Liver (tissue), 9 donors: ENCODE data around the gene SPTBN5. TPM values are rescaled to one million over a fixed set of nuclear protein-coding genes. Genes with fewer than 3 reads are reported as not detected.

Experiments used
- DNase-seq: peaks from one replicate; pipeline ENCODE4 v3.0.0-alpha.2; 2017; ENCODE audit warnings: low spot score
- H3K27ac ChIP-seq, 2 donors: one replicate each; pipeline ENCODE4 v1.7.0; 2013; ENCODE audit warnings: inconsistent platforms in 2 of 2, low read length in 2 of 2, control low read depth in 1 of 2, low read depth in 1 of 2, mild to moderate bottlenecking in 1 of 2
- H3K27me3 ChIP-seq, 4 donors: one replicate each; pipeline versions ENCODE4 v1.6.1 to v1.7.0; 2013; ENCODE audit warnings: low read length in 3 of 4, inconsistent platforms in 1 of 4, mild to moderate bottlenecking in 1 of 4, moderate library complexity in 1 of 4; ENCODE audit not compliant: control insufficient read depth in 4 of 4, insufficient read depth in 4 of 4
- H3K36me3 ChIP-seq, 4 donors: one replicate each; pipeline versions ENCODE4 v1.6.1 to v1.7.0; 2013; ENCODE audit warnings: low read length in 3 of 4, mild to moderate bottlenecking in 3 of 4, low read depth in 1 of 4, moderate library complexity in 1 of 4; ENCODE audit not compliant: control insufficient read depth in 4 of 4, insufficient read depth in 3 of 4
- H3K4me1 ChIP-seq, 4 donors: one replicate each; pipeline versions ENCODE4 v1.6.1 to v1.7.0; 2013; ENCODE audit warnings: low read length in 3 of 4, mild to moderate bottlenecking in 3 of 4, moderate library complexity in 1 of 4; ENCODE audit not compliant: control insufficient read depth in 4 of 4, insufficient read depth in 4 of 4
- H3K4me3 ChIP-seq, 3 donors: one replicate each; pipeline versions ENCODE4 v1.6.1 to v1.7.0; 2013; ENCODE audit warnings: low read length in 3 of 3, control low read depth in 1 of 3, low read depth in 1 of 3, mild to moderate bottlenecking in 1 of 3
- H3K9ac ChIP-seq, 2 donors: one replicate each; pipeline ENCODE4 v1.7.0; 2013; ENCODE audit warnings: low read length in 2 of 2, mild to moderate bottlenecking in 2 of 2, moderate library complexity in 2 of 2, control low read depth in 1 of 2, low read depth in 1 of 2
- H3K9me3 ChIP-seq, 4 donors: one replicate each; pipeline versions ENCODE4 v1.6.1 to v1.7.0; 2013; ENCODE audit warnings: low read length in 3 of 4; ENCODE audit not compliant: control insufficient read depth in 4 of 4
- ATF3 ChIP-seq: IDR thresholded peaks from 2 replicates; pipeline ENCODE4 v1.6.1; 2016; ENCODE audit warnings: antibody characterized with exemption
- CTCF ChIP-seq: fragments of 150-350 bp; IDR thresholded peaks from 2 replicates; pipeline ENCODE4 v1.5.1; 2017; ENCODE audit warnings: improper control_type of control experiment, low read depth, low read length; ENCODE audit not compliant: missing input control
- EGR1 ChIP-seq, 2 donors: IDR thresholded peaks; 2 replicates each; pipeline ENCODE4 v1.6.1; 2016 to 2018; ENCODE audit warnings: antibody characterized with exemption in 2 of 2, low read depth in 2 of 2
- FOXA1 ChIP-seq: IDR thresholded peaks from 2 replicates; pipeline ENCODE4 v1.6.1; 2016; ENCODE audit warnings: antibody characterized with exemption
- FOXA2 ChIP-seq: IDR thresholded peaks from 2 replicates; pipeline ENCODE4 v1.6.1; 2016; ENCODE audit warnings: antibody characterized with exemption
- GABPA ChIP-seq, 2 donors: IDR thresholded peaks in 1 of 2; conservative IDR thresholded peaks in 1 of 2; 2 replicates each; pipeline ENCODE4 v1.6.1; 2016; ENCODE audit warnings: antibody characterized with exemption in 2 of 2, mild to moderate bottlenecking in 1 of 2, moderate library complexity in 1 of 2
- HNF4A ChIP-seq, 2 donors: conservative IDR thresholded peaks; 2 replicates each; pipeline ENCODE4 v1.6.1; 2016; ENCODE audit warnings: antibody characterized with exemption in 2 of 2, mild to moderate bottlenecking in 2 of 2
- HNF4G ChIP-seq: IDR thresholded peaks from 2 replicates; pipeline ENCODE4 v1.6.1; 2016; ENCODE audit warnings: antibody characterized with exemption
- JUND ChIP-seq, 2 donors: IDR thresholded peaks; 2 replicates each; pipeline ENCODE4 v1.6.1; 2016; ENCODE audit warnings: antibody characterized with exemption in 2 of 2
- MAX ChIP-seq: IDR thresholded peaks from 2 replicates; pipeline ENCODE4 v1.6.1; 2016; ENCODE audit warnings: antibody characterized with exemption
- NR2F2 ChIP-seq: IDR thresholded peaks from 2 replicates; pipeline ENCODE4 v1.6.1; 2016; ENCODE audit warnings: antibody characterized with exemption
- RAD21 ChIP-seq, 2 donors: IDR thresholded peaks; 2 replicates each; pipeline ENCODE4 v1.6.1; 2016; ENCODE audit warnings: antibody characterized with exemption in 2 of 2, mild to moderate bottlenecking in 2 of 2
- REST ChIP-seq: IDR thresholded peaks from 2 replicates; pipeline ENCODE4 v1.6.1; 2016; ENCODE audit warnings: antibody characterized with exemption, mild to moderate bottlenecking
- RXRA ChIP-seq, 2 donors: IDR thresholded peaks; 2 replicates each; pipeline ENCODE4 v1.6.1; 2017 to 2018; ENCODE audit warnings: antibody characterized with exemption in 2 of 2, mild to moderate bottlenecking in 1 of 2
- SP1 ChIP-seq: IDR thresholded peaks from 2 replicates; pipeline ENCODE4 v1.6.1; 2018; ENCODE audit warnings: antibody characterized with exemption, mild to moderate bottlenecking
- TAF1 ChIP-seq: conservative IDR thresholded peaks from 2 replicates; pipeline ENCODE4 v1.6.1; 2016; ENCODE audit warnings: antibody characterized with exemption, mild to moderate bottlenecking
- YY1 ChIP-seq: IDR thresholded peaks from 2 replicates; pipeline ENCODE4 v1.6.1; 2016; ENCODE audit warnings: antibody characterized with exemption, mild to moderate bottlenecking
- ZBTB33 ChIP-seq: IDR thresholded peaks from 2 replicates; pipeline ENCODE4 v1.6.1; 2016; ENCODE audit warnings: antibody characterized with exemption
- WGBS: extraction: QIAGEN DNeasy Blood & Tissue Kit; methylation state at CpG from one replicate; pipeline ENCODE4 v1.1.7; 2013; 5-methylcytosine and 5-hydroxymethylcytosine counted together
- polyA plus RNA-seq, 2 donors: library from polyadenylated mRNA; stranded (reverse) in 1 of 2; unstranded in 1 of 2; fragments of 200-250 nt in 1 of 2; fragments of >200 nt in 1 of 2; fragmentation: Nextera tagmentation in 1 of 2; extraction: Ambion mirVana in 1 of 2; gene quantifications; one replicate each; pipeline versions ENCODE4 v1.2.1 to v1.2.3, GENCODE V29; 2013 to 2015
- total RNA-seq, 2 donors: library from RNA; depleted of rRNA; stranded (reverse); fragments of >200 nt; gene quantifications; one replicate each; pipeline ENCODE4 v1.2.3, GENCODE V29; 2014
- donor health status: healthy.
- donor health status: healthy.
- donor health status: healthy.
- donor health status: healthy.
- donor health status: healthy.

SPTBN5 gene
- total and polyA plus RNA-seq, 4 donors, result 0.12 to 1.7 (median 0.17) TPM

GRCh38 chr15:41897363-41897799, 3.5 kb upstream of the SPTBN5 start:
- WGBS, result 92% methylated on average over 8 of the region's 8 CpGs
- Histone ChIP-seq H3K27me3 (no peaks in the 10 kb centered on the region), H3K9ac (no peak overlapping the region), H3K9me3 (no peaks in the 10 kb centered on the region), H3K4me3 (no peak overlapping the region), H3K4me1 (peaks cover 5 to 14% (median 7%) of the 10 kb centered on the region in 4 donors), H3K27ac (no peak overlapping the region), H3K36me3 (peaks cover 3 to 13% (median 9%) of the 10 kb centered on the region in 4 donors)
- TF ChIP-seq ZBTB33 (no peak), HNF4A (conservative IDR thresholded peaks at IDR 0.05) (no peak), RAD21 (IDR thresholded peaks at IDR 0.05) (no peak), GABPA (IDR thresholded peaks at IDR 0.05 in 1 of 2, conservative IDR thresholded peaks at IDR 0.05 in 1 of 2) (no peak), TAF1 (no peak), RXRA (IDR thresholded peaks at IDR 0.05) (no peak), EGR1 (IDR thresholded peaks at IDR 0.05; ENCODE audit: low read depth in 2 of 2) (no peak), SP1 (no peak), JUND (IDR thresholded peaks at IDR 0.05) (no peak), MAX (no peak), YY1 (no peak), ATF3 (no peak), FOXA1 (no peak), HNF4G (no peak), NR2F2 (no peak), REST (no peak), CTCF (no peak), FOXA2 (no peak)
- no peak for DNase-seq
